MM.1S (cell line): Measurements from ENCODE around the gene DOCK4.

ENCODE experiments used
- DNase-seq: peaks from one replicate; pipeline ENCODE4 v3.0.0-alpha.2; 2015
- H2AFZ ChIP-seq: fragments of 300-600 bp; sonication (generic); 2 replicates; pipeline ENCODE4 v1.6.0; 2016; ENCODE audit warnings: antibody characterized with exemption, low read length
- H3F3A ChIP-seq: fragments of 300-600 bp; sonication (generic); 2 replicates; pipeline ENCODE4 v1.6.1; 2016; ENCODE audit warnings: mild to moderate bottlenecking, antibody characterized with exemption, low read length, moderate library complexity, mixed read lengths; ENCODE audit not compliant: insufficient read depth
- H3K27ac ChIP-seq: fragments of 300-600 bp; sonication (generic); 2 replicates; pipeline ENCODE4 v1.5.1; 2016; ENCODE audit warnings: mild to moderate bottlenecking, low read length
- H3K27me3 ChIP-seq: fragments of 300-600 bp; sonication (generic); replicated peaks from 2 replicates; pipeline ENCODE4 v1.6.0; 2016; ENCODE audit warnings: low read length; ENCODE audit not compliant: insufficient read depth
- H3K36me3 ChIP-seq: fragments of 300-600 bp; sonication (generic); replicated peaks from 2 replicates; pipeline ENCODE4 v1.6.1; 2016; ENCODE audit warnings: mild to moderate bottlenecking, low read length, mixed read lengths; ENCODE audit not compliant: insufficient read depth
- H3K4me1 ChIP-seq: fragments of 300-600 bp; sonication (generic); 2 replicates; pipeline ENCODE4 v1.6.1; 2016; ENCODE audit warnings: low read length, mixed read lengths
- H3K4me2 ChIP-seq: fragments of 300-600 bp; sonication (generic); 2 replicates; pipeline ENCODE4 v1.6.0; 2016; ENCODE audit warnings: low read depth, low read length
- H3K4me3 ChIP-seq: fragments of 300-600 bp; sonication (generic); 2 replicates; pipeline ENCODE4 v1.5.1; 2016; ENCODE audit warnings: low read length, mixed read lengths
- H3K79me2 ChIP-seq: fragments of 300-600 bp; sonication (generic); 2 replicates; pipeline ENCODE4 v1.6.1; 2016; ENCODE audit warnings: mixed run types, low read length, mixed read lengths
- H3K9ac ChIP-seq: fragments of 300-600 bp; sonication (generic); 2 replicates; pipeline ENCODE4 v1.6.1; 2016; ENCODE audit warnings: low read length, mixed read lengths
- H3K9me2 ChIP-seq: fragments of 300-600 bp; sonication (generic); replicated peaks from 2 replicates; pipeline ENCODE4 v1.6.1; 2016; ENCODE audit warnings: mild to moderate bottlenecking, low read length, mixed read lengths; ENCODE audit not compliant: insufficient read depth
- H3K9me3 ChIP-seq: fragments of 300-600 bp; sonication (generic); replicated peaks from 2 replicates; pipeline ENCODE4 v1.6.1; 2016; ENCODE audit warnings: mild to moderate bottlenecking, low read length, mixed read lengths; ENCODE audit not compliant: insufficient read depth
- H4K20me1 ChIP-seq: fragments of 300-600 bp; sonication (generic); 2 replicates; pipeline ENCODE4 v1.6.1; 2016; ENCODE audit warnings: mild to moderate bottlenecking, low read length, moderate library complexity, mixed read lengths; ENCODE audit not compliant: insufficient read depth
- CTCF ChIP-seq: fragments of 300-600 bp; sonication (generic); IDR thresholded peaks from 2 replicates; pipeline ENCODE4 v1.5.1; 2016; ENCODE audit warnings: antibody characterized with exemption, low read length, mixed read lengths
- EZH2 ChIP-seq: fragments of 300-600 bp; sonication (generic); optimal IDR thresholded peaks from 2 replicates; pipeline ENCODE3; 2017; ENCODE audit warnings: low read depth, mild to moderate bottlenecking, antibody characterized with exemption, low read length, mixed read lengths
- EZH2phosphoT487 ChIP-seq: fragments of 300-600 bp; sonication (generic); IDR thresholded peaks from 2 replicates; pipeline ENCODE4 v1.6.1; 2018; ENCODE audit warnings: antibody characterized with exemption, low read length

DOCK4 gene

GRCh38 chr7:112236597-112236996 is 30.4 kb upstream of the DOCK4 start:
- peaks cover 14% of the 10 kb centered on the region for H3K79me2 ChIP-seq
- TF ChIP-seq EZH2phosphoT487: no peak
- no peak for TF ChIP-seq EZH2
- no peak for TF ChIP-seq CTCF
- no peak overlapping the region for H3K9ac ChIP-seq
- H2AFZ ChIP-seq: no peak overlapping the region
- H3K4me2 ChIP-seq: no peak overlapping the region
- no peaks in the 10 kb centered on the region for H3K27me3 ChIP-seq
- DNase-seq: no peak
- no peaks in the 10 kb centered on the region for H4K20me1 ChIP-seq
- no peaks in the 10 kb centered on the region for H3K9me2 ChIP-seq
- H3K9me3 ChIP-seq: no peaks in the 10 kb centered on the region
- no peak overlapping the region for H3K27ac ChIP-seq
- no peaks in the 10 kb centered on the region for H3K4me1 ChIP-seq
- H3K4me3 ChIP-seq: no peak overlapping the region
- H3K36me3 ChIP-seq: no peaks in the 10 kb centered on the region
- no peaks in the 10 kb centered on the region for H3F3A ChIP-seq

- H3F3A ChIP-seq: no peaks in the 10 kb centered on the region
- no peak overlapping the region for H3K4me3 ChIP-seq
- H3K9me3 ChIP-seq: no peaks in the 10 kb centered on the region
- no peak for DNase-seq
- no peaks in the 10 kb centered on the region for H3K27me3 ChIP-seq
- H3K27ac ChIP-seq: no peak overlapping the region
- H3K4me1 ChIP-seq: no peaks in the 10 kb centered on the region
- no peaks in the 10 kb centered on the region for H4K20me1 ChIP-seq
- H3K4me2 ChIP-seq: no peak overlapping the region
- no peaks in the 10 kb centered on the region for H3K9me2 ChIP-seq
- no peak overlapping the region for H3K9ac ChIP-seq
- no peak overlapping the region for H2AFZ ChIP-seq
- peaks cover 21% of the 10 kb centered on the region for H3K79me2 ChIP-seq
- no peak for TF ChIP-seq EZH2phosphoT487
- no peak for TF ChIP-seq CTCF
- TF ChIP-seq EZH2: no peak
- no peaks in the 10 kb centered on the region for H3K36me3 ChIP-seq
Observed at GRCh38 chr7:112234147-112234546, 27.9 kb upstream of the DOCK4 start.

DNA sequence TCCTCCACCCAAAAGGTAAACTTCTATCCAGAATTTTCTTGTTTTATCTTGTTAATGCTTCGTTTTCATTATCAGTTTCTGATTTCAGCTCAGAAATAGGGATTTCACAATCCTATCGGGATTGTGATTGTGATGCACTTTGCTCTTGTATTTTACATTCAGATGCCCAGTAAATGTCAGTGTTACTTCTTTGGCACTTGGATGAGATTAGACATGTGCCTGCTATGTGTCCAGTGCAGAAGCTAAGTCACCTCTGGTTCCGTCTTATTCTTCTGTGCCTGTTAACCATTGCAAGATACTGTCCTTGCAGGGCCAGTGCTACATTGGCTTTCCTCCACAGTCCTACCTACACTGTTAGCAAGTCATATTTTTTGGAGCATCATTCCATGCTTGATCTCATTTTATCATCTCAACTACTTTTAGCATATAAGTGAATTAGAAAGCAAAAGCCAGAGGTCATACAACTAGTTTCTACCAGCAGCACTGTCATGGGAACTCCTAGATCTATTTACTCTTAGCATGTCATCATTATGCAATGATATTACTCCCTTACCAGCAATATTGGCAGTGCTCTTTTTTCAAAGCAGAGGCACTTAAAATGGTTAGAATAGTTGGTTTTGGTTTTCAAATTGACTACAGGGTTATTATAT is 27.0 kb upstream of the DOCK4 start:
- H3K4me1 ChIP-seq: no peaks in the 10 kb centered on the region
- DNase-seq: no peak
- H2AFZ ChIP-seq: no peak overlapping the region
- H3K4me3 ChIP-seq: no peak overlapping the region
- TF ChIP-seq EZH2phosphoT487: no peak
- no peak for TF ChIP-seq EZH2
- no peak for TF ChIP-seq CTCF
- H3F3A ChIP-seq: no peaks in the 10 kb centered on the region
- no peaks in the 10 kb centered on the region for H3K36me3 ChIP-seq
- no peak overlapping the region for H3K4me2 ChIP-seq
- H3K27me3 ChIP-seq: no peaks in the 10 kb centered on the region
- no peaks in the 10 kb centered on the region for H3K9me3 ChIP-seq
- H3K27ac ChIP-seq: no peak overlapping the region
- H3K9me2 ChIP-seq: no peaks in the 10 kb centered on the region
- H4K20me1 ChIP-seq: no peaks in the 10 kb centered on the region
- H3K79me2 ChIP-seq: peaks cover 26% of the 10 kb centered on the region
- no peak overlapping the region for H3K9ac ChIP-seq
